ENCODE data around the gene MPPED2.

- no peak for TF ChIP-seq YY1 (IDR thresholded peaks at IDR 0.05; ENCODE audit: insufficient read depth, insufficient read length)
- TF ChIP-seq ZNF274 (IDR thresholded peaks at IDR 0.05; ENCODE audit: low read depth, low read length): no peak
These were observed 174.8 kb downstream of the MPPED2 start for GRCh38 chr11:30411383-30411782.
